Keratinocyte (primary cell): ENCODE data around the gene MMP23B. TPM values are rescaled to one million over a fixed set of nuclear protein-coding genes. Genes with fewer than 3 reads are reported as not detected.

ENCODE experiments used
- DNase-seq: peaks from one replicate; pipeline ENCODE4 v3.0.0-alpha.2; 2011; ENCODE audit warnings: low read depth, missing footprints, low spot score
- FAIRE-seq: peaks from 2 replicates; lab custom pipeline; 2011; peaks lifted over from hg19 to GRCh38; lab: Jason Lieb, UNC
- H2AFZ ChIP-seq: 2 replicates; pipeline ENCODE4 v1.6.0; 2012; ENCODE audit warnings: low read length, control low read depth, inconsistent platforms; ENCODE audit not compliant: control insufficient read depth
- H3K27ac ChIP-seq: 2 replicates; pipeline ENCODE4 v1.5.1; 2011; ENCODE audit warnings: low read length; ENCODE audit not compliant: control insufficient read depth, insufficient read depth
- H3K27me3 ChIP-seq: 3 replicates; pipeline ENCODE4 v1.6.0; 2011; ENCODE audit warnings: low read length; ENCODE audit not compliant: control insufficient read depth, insufficient read depth; ENCODE audit errors: extremely low read depth
- H3K36me3 ChIP-seq, 2 experiments: 2 replicates in 1 of 2; 3 replicates in 1 of 2; pipeline ENCODE4 v1.5.1; 2011; ENCODE audit warnings: low read length in 2 of 2, mild to moderate bottlenecking in 1 of 2; ENCODE audit not compliant: control insufficient read depth in 2 of 2, insufficient read depth in 2 of 2; ENCODE audit errors: extremely low read depth in 1 of 2
- H3K4me1 ChIP-seq: 3 replicates; pipeline ENCODE4 v1.5.1; 2011; ENCODE audit warnings: low read length; ENCODE audit not compliant: control insufficient read depth, insufficient read depth; ENCODE audit errors: extremely low read depth
- H3K4me2 ChIP-seq: 3 replicates; pipeline ENCODE4 v1.6.0; 2011; ENCODE audit warnings: low read depth, low read length; ENCODE audit not compliant: control insufficient read depth, insufficient read depth; ENCODE audit errors: extremely low read depth
- H3K4me3 ChIP-seq, 3 experiments: fragments of 200-600 bp in 1 of 3; sonication (generic) in 1 of 3; 2 replicates in 2 of 3; 3 replicates in 1 of 3; pipeline ENCODE4 v1.5.1; 2011 to 2016; ENCODE audit warnings: low read length in 3 of 3, mild to moderate bottlenecking in 3 of 3, control low read depth in 2 of 3, inconsistent platforms in 1 of 3, low read depth in 1 of 3, mixed read lengths in 1 of 3, mixed run types in 1 of 3, moderate library complexity in 1 of 3; ENCODE audit not compliant: control insufficient read depth in 2 of 3, insufficient read depth in 2 of 3; ENCODE audit errors: extremely low read depth in 1 of 3
- H3K79me2 ChIP-seq: 2 replicates; pipeline ENCODE4 v1.6.0; 2012; ENCODE audit warnings: low read length; ENCODE audit not compliant: control insufficient read depth, insufficient read depth
- H3K9ac ChIP-seq: 3 replicates; pipeline ENCODE4 v1.6.0; 2011; ENCODE audit warnings: low read length; ENCODE audit not compliant: control insufficient read depth, insufficient read depth; ENCODE audit errors: extremely low read depth
- H3K9me1 ChIP-seq: 3 replicates; pipeline ENCODE4 v1.6.0; 2011; ENCODE audit warnings: low read length; ENCODE audit not compliant: control insufficient read depth, insufficient read depth; ENCODE audit errors: extremely low read depth
- H3K9me3 ChIP-seq: 2 replicates; pipeline ENCODE4 v1.5.1; 2012; ENCODE audit warnings: low read depth, low read length; ENCODE audit not compliant: control insufficient read depth
- H4K20me1 ChIP-seq: 3 replicates; pipeline ENCODE4 v1.6.0; 2011; ENCODE audit warnings: low read length; ENCODE audit not compliant: control insufficient read depth, insufficient read depth; ENCODE audit errors: extremely low read depth
- EZH2 ChIP-seq: IDR thresholded peaks from one replicate; pipeline ENCODE4 v1.6.1; 2012; ENCODE audit warnings: inconsistent platforms, mild to moderate bottlenecking, low read length, moderate library complexity
- dilution Hi-C: fragments of 300-500 bp; cut with MboI; formaldehyde crosslinking; loops from one replicate; pipeline ENCODE4 v1.7.0; 2020; ENCODE audit warnings: low sequenced_read_pairs; ENCODE audit not compliant: extremely low pct_ligation_motif_present
- polyA plus RNA-seq, 5 experiments: library from polyadenylated mRNA; depleted of rRNA in 3 of 5; stranded (reverse) in 3 of 5; stranded (forward) in 1 of 5; unstranded in 1 of 5; fragments of >200 nt; gene quantifications; 1 replicate in 1 of 5; 2 replicates in 3 of 5; 3 replicates in 1 of 5; pipeline versions ENCODE4 v1.2.1 to v1.2.3, GENCODE V29; 2011 to 2012; ENCODE audit warnings: missing spikeins in 2 of 5, low read depth in 1 of 5, low replicate concordance in 1 of 5
- TF ChIP-seq, protein P1 (sequence below), 3 experiments: IDR thresholded peaks in 1 of 3; conservative IDR thresholded peaks in 1 of 3; optimal IDR thresholded peaks in 1 of 3; 2 replicates in 2 of 3; 3 replicates in 1 of 3; pipeline versions ENCODE3 to v1.5.1; 2011; ENCODE audit warnings: low read length in 3 of 3, mild to moderate bottlenecking in 3 of 3, moderate library complexity in 2 of 3, control low read depth in 1 of 3, inconsistent platforms in 1 of 3; ENCODE audit not compliant: insufficient read depth in 2 of 3; ENCODE audit errors: extremely low read depth in 1 of 3

Gene MMP23B
- polyA plus RNA-seq, 1 donor (not counting 4 experiments of a cell fraction or from before 2014, with no cell fraction given), result not detected

GRCh38 chr1:1627261-1627828 is 4.6 kb upstream of the MMP23B start:
- H3K4me3 ChIP-seq, result peak overlapping the region; percentile 30 to 62 (median 53)
- H3K4me1 ChIP-seq, result peaks cover 18% of the 10 kb centered on the region
- peak overlapping the region; percentile 68 for H3K9ac ChIP-seq
- H3K9me3 ChIP-seq, result no peaks in the 10 kb centered on the region
- H2AFZ ChIP-seq, result peak overlapping the region; percentile 37
- dilution Hi-C loops, result no loop called here
- no peaks in the 10 kb centered on the region for H3K9me1 ChIP-seq
- H3K4me2 ChIP-seq, result peak overlapping the region; percentile 84
- peak overlapping the region; percentile 54 for H3K27ac ChIP-seq
- H4K20me1 ChIP-seq, result no peaks in the 10 kb centered on the region
- H3K79me2 ChIP-seq, result no peaks in the 10 kb centered on the region
- H3K36me3 ChIP-seq, result no peaks in the 10 kb centered on the region
- peak; percentile 20 for FAIRE-seq
- TF ChIP-seq, protein P1, sequence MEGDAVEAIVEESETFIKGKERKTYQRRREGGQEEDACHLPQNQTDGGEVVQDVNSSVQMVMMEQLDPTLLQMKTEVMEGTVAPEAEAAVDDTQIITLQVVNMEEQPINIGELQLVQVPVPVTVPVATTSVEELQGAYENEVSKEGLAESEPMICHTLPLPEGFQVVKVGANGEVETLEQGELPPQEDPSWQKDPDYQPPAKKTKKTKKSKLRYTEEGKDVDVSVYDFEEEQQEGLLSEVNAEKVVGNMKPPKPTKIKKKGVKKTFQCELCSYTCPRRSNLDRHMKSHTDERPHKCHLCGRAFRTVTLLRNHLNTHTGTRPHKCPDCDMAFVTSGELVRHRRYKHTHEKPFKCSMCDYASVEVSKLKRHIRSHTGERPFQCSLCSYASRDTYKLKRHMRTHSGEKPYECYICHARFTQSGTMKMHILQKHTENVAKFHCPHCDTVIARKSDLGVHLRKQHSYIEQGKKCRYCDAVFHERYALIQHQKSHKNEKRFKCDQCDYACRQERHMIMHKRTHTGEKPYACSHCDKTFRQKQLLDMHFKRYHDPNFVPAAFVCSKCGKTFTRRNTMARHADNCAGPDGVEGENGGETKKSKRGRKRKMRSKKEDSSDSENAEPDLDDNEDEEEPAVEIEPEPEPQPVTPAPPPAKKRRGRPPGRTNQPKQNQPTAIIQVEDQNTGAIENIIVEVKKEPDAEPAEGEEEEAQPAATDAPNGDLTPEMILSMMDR (optimal IDR thresholded peaks at IDR 0.05 in 1 of 3, IDR thresholded peaks at IDR 0.05 in 1 of 3, conservative IDR thresholded peaks at IDR 0.05 in 1 of 3; ENCODE audit: extremely low read depth in 1 of 3, insufficient read depth in 2 of 3, low read length in 3 of 3), result no peak
- no peak for TF ChIP-seq EZH2
- peaks cover 14% of the 10 kb centered on the region for H3K27me3 ChIP-seq
- no peak for DNase-seq

DNA sequence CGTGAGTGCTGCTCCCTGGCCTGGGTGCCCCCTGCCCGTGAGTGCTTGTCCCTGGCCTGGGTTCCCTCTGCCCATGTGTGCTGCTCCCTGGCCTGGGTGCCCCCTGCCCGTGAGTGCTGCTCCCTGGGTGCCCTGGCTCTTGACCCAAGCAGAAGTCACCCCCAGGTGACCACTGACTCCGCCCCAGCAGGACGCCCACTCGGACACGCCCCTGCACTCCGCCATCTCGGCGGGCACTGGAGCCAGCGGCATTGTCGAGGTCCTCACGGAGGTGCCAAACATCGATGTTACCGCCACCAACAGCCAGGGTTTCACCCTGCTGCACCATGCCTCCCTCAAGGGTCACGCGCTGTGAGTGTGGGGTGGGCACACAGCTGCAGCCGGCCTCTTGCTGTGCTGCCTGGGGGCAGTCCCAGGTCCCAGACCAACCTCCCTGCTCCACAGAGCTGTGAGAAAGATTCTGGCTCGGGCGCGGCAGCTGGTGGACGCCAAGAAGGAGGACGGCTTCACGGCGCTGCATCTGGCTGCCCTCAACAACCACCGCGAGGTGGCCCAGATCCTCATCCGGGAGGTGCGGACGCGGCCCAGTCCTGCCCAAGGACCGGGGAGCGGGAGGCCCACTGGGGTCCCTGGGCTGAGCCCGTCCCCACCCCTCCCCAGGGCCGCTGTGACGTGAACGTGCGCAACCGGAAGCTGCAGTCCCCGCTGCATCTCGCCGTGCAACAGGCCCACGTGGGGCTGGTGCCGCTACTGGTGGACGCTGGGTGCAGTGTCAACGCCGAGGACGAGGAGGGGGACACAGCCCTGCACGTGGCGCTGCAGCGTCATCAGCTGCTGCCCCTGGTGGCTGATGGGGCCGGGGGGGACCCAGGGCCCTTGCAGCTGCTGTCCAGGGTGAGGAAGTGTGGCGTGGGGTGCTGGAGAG is 3.9 kb upstream of the MMP23B start:
- peak overlapping the region; percentile 54 for H3K27ac ChIP-seq
- H3K9me1 ChIP-seq, result no peaks in the 10 kb centered on the region
- H3K79me2 ChIP-seq, result no peaks in the 10 kb centered on the region
- H3K9ac ChIP-seq, result peak overlapping the region; percentile 68
- H3K4me3 ChIP-seq, result peak overlapping the region; percentile 30 to 62 (median 53)
- FAIRE-seq (no peak), DNase-seq (no peak)
- no peaks in the 10 kb centered on the region for H3K36me3 ChIP-seq
- dilution Hi-C loops, result no loop called here
- TF ChIP-seq EZH2, result no peak
- TF ChIP-seq, protein P1 (optimal IDR thresholded peaks at IDR 0.05 in 1 of 3, IDR thresholded peaks at IDR 0.05 in 1 of 3, conservative IDR thresholded peaks at IDR 0.05 in 1 of 3; ENCODE audit: extremely low read depth in 1 of 3, insufficient read depth in 2 of 3, low read length in 3 of 3), result peak in 2 of 3 experiments; percentile 0 to 12
- no peaks in the 10 kb centered on the region for H3K9me3 ChIP-seq
- peaks cover 18% of the 10 kb centered on the region for H3K4me1 ChIP-seq
- peak overlapping the region; percentile 84 for H3K4me2 ChIP-seq
- H3K27me3 ChIP-seq, result peaks cover 15% of the 10 kb centered on the region
- no peaks in the 10 kb centered on the region for H4K20me1 ChIP-seq
- peak overlapping the region; percentile 37 for H2AFZ ChIP-seq
